HG02610 (cell line): ENCODE measurements around the gene ADARB1.

ENCODE experiments used
- ATAC-seq: cut with Tn5 transposase; IDR thresholded peaks from one replicate; pipeline ENCODE4 v1.9.1; 2021; ENCODE audit warnings: mild to moderate bottlenecking, moderate library complexity; ENCODE audit not compliant: unreplicated experiment

The ADARB1 gene

DNA sequence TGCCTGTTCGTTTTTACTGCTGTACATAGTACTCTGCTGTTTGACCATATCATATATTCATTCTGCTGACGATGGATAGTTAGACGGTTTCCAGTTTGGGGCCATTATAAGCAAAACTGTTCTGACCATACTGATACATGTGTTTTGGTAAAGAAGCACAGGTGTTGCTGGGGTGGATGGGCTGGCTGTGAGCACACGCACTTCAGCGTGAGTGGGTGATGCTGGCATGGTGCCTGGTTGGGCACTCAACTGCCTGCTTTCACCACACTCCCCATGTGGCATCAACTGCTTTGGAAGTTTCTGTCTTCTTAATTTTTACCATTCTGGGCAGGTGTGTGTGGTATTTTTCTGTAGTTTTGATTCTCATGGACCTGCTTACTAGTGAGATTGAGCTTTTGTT lies 37.3 kb downstream of the ADARB1 start:
- no peak for ATAC-seq

DNA sequence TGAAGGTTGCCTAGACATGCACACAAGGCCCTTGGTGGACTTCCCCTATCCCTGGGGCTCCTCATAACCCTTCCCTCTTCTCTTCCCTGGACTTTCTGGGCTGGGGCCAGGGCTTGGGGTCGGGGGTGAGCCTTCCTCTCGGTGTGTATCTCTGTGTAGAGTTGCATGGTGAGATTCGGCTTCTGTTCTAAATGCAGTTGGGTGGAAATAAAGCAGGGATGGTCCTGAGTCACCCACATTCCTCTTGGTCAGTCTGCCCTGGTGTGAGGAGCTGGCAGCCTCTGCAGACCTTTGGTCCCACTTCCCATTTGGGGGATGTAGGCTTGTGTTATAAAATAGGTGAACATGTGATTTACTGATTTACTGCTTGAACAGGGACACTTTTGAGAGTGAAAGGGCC lies 38.0 kb downstream of the ADARB1 start:
- no peak for ATAC-seq

DNA sequence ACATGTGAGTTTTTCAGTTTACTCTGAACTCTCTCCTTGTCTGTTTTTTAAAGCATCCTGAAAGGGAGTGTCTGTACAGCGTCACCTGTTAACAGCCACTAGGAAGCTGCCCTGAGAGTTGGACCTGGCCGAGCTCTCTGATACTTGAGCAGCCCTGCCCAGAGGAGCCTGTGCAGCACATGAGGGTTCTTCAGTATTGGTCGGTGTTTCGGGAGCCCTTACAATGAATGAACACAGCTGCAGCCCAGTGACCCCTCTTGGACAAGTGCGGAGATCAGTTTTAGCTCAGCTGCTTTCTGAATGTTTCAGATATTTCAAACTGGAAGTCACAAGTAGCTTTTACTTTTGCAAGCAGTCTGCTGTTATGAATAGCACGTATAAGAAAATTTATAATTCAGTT lies 39.2 kb downstream of the ADARB1 start:
- ATAC-seq, result no peak

DNA sequence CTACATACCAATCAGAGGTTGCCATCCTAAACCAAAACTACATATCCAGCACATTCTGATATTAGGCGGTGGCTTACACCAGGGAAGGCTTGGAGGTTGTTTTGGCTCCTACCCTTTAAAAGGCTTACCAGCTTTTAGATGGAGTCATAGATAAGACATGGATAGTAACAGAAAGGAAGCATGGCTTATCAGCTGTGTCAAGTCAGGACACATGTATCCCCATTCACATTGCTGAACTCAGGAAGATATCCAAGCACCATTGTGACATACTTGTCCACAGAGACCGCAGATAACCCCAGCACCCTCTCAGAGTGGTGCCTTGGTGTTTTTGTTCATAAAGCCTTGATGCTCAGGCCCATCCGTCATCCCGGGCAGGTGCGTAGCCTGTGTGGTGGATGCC lies 39.7 kb downstream of the ADARB1 start:
- no peak for ATAC-seq

DNA sequence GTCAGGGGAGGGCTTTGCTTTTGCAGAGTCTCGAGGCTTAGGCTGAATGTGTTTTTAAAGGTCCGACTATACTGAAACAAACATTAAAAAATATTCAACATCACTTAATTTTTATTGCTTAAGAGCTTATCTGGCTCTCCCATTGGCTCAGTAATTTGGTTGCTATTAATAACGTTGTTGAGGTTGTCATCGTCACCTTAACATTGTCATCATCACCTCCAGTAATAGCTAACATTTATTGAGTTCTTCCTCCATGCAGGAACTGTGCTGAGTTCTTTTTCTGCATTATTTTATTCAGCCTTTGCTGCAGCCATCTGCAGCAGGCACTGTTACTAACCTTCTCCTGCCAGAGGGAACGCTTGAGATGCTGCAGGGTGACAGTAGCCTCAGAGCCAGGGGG lies 40.1 kb downstream of the ADARB1 start:
- no peak for ATAC-seq

DNA sequence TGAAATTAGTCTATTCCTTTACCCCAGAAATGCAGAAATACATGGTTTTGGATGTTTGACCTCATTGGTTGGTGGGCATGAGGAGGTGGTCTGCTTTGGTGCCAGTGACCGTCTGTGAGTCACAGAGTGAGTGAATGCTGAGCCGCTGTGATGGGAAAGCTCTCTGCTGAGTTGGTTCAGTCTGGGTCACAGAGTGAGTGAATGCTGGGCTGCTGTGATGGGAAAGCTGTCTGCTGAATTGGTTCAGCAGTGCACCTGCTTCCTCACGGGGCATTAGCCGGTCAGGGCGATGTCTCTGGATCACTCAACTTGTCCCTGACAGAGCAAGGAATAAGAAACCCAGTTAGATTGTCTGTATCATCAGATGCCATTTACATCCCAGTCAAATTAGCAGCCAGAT lies 40.8 kb downstream of the ADARB1 start:
- no peak for ATAC-seq

DNA sequence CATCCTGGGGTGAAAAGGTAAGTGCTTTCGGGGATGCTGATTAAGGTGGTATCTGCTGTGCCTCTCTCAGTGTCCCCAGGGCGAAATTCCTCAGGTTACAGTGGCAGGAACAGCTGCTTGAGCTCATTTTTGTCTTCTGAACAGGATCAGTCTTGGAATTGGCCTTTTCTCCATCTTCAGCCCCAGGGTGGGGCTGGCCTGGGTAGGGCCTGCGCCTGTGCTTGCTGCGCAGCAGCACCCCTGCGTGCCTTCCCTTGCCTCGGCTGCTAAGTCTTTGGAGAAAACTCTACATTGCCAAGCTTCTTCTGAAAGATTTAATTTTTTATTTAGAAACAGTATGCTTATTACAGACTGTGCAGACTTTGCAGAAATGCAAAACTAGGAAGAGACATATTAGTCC lies 41.7 kb downstream of the ADARB1 start:
- ATAC-seq, result no peak

DNA sequence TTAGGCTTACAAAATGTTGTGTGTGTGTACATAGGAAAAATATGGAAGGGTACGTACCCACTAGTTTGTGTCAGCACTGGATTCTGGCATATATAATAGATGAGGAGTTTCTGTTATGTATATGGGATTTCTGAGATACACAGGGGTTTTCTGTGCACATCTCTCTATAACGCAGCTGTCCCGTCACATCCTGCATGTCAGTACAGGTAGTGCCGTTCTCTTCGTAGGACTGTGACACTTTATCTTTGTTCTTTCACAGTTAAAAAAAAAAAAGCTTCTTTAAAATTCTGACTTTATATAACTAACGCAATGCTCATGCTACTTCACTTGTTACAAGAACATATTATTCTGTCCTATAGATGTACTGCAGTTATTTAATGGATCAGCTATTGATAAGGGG lies 42.9 kb downstream of the ADARB1 start:
- no peak for ATAC-seq

DNA sequence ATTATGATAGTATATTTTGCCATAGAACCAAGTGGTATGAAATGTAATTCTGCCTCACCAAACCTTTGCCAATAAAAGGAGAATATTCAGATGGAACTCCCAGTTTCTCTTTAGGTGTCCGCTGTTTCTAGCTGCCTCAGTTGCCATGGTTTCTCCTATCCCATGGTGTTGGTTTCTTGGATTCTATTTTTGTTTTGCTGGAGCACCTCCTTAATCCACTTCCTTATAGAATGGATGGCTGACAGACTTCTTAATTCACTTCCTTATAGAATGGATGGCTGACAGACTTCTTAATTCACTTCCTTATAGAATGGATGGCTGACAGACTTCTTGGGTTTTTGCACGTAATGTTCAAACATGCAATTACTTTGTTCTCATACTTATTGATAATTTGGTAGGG lies 43.7 kb downstream of the ADARB1 start:
- no peak for ATAC-seq

DNA sequence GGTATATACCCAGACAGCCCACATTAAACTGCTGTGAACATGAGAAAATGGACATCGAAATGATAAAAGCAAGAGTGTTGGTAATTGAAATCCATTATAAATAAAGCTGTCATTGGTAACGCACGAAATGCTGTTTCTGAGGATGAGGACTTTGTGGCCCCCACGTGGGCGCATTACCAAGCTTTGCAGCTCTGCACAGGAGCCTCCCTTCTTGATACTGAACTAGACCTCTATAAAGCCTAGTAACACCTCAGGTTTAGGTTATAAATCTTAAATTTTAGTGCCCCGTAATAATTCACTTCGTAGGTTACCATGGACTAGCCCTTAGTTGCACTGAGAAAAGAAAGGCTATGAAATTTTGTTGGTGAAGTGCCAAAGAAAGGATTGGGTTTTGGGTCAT lies 45.4 kb downstream of the ADARB1 start:
- no peak for ATAC-seq

DNA sequence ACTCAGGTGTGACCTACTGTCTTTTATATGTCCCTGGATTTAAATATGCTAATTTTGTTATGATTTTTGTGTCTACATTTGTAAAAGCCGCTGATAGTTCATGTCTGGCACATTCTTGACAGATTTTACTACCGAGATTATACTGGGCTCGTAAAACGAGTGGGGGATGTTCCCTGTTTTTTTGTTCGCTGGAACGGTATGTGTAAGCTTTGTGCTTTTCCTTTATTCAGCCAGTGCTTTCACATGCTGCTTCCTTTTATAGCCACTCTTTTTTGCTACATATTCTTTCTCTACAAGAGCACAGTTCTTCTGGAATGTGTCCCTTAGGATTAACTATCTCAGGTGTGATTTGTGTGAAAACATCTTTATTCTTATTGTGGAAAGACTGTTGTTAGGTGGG lies 46.6 kb downstream of the ADARB1 start:
- ATAC-seq, result no peak

DNA sequence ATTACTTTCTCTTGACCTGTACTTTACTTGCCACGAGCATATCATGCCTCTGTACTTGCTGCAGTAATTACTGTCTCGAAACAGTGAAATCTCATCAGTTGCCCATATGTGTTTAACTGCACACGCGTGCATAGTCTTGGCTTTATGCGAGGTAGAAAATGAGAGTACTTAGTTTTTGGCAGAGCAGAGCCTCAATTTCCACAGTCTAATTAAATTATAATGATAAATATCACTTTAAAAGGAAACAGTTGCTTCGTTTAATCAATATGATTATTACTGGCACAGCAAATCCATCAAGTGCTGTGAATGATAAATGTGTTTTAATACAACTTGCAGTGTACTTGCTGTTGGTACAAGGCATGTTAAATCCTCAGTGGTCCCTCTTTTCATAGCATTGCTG lies 47.6 kb downstream of the ADARB1 start:
- ATAC-seq, result no peak

DNA sequence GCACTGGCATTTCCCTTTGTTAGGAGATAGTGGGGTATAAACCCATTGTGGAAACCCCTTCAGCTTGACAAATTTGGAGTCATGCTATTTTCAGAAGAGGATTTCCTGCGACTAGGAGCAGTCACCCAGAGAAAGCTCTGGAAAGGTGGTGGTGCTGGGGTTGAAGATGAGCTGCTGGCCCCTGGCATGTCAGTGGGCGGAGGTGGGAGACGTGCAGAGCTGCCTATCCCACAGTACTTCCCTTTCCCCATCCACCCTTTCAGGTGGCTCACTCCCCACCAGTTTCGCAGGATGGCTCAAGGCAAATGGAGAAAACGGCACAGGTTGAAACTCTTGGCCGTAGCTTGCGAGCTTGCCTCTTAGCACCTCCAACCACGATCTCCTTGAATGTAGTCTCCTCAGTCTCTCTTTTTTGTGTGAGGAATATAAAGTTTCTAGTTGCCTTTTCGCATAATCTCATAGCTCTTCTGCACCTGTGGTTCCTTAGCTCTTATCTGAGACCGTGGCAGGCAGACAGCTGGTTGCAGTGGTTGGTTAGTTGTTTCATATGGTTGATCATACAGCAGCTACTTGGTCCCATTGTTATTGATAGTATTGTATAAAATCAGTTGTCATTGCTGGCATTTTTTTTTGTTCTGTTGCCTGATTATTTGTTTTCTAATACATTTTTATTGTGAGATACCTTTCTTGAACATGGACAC lies 48.2 kb downstream of the ADARB1 start:
- ATAC-seq, result no peak

DNA sequence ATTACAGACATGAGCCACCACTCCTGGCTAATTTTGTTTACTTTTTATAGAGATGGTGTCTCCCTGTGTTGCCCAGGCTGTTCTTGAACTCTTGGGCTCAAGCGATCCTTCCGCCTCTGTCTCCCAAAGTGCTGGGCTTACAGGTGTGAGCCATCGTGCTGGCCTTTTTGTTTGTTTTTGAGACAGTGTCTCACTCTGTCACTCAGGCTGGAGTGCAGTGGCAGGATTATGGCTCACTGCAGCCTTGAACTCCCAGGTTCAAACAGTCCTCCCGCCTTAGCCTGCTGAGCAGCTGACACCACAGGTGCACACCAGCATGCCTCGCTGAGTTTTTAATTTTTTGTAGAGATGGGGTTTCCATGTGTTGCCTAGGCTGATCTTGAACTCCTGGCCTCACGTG lies 49.1 kb downstream of the ADARB1 start:
- ATAC-seq, result no peak

DNA sequence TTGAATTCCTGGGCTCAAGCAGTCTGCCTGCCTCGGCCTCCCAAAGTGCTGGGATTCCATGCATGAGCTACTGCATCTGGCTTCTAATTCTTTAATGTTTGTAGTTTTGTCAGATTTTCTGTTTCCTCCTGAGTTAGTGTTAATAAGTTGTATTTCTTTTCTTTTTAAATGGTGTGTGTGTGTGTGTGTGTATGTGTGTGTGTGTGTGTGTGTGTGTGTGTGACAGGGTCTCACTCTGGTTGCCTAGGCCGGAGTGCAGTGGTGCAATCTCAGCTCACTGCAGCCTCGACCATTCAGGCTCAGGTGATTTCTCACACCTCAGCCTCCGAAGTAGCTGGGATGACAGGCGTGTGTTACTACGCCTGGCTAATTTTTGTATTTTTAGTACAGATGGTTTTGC lies 50.2 kb downstream of the ADARB1 start:
- no peak for ATAC-seq

DNA sequence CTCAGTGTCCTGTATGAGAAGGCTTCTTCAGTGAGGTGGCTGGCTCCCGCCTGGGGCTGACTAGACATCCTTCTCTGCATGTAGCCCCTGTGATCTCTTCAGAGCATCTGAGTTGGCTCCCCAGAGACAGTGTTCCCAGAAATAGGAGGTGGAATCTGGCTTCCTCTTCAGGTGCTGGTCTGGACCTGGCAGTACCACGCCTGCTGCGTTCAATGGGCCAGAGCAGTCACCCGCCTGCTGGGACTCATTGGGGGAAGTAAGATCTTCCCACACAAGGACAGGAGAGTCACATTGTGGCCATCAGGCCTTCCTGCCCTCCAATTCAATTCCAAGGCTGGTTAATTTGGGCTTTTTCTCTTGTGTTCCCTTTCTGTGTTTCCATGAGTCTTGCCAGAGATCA lies 51.0 kb downstream of the ADARB1 start:
- no peak for ATAC-seq

DNA sequence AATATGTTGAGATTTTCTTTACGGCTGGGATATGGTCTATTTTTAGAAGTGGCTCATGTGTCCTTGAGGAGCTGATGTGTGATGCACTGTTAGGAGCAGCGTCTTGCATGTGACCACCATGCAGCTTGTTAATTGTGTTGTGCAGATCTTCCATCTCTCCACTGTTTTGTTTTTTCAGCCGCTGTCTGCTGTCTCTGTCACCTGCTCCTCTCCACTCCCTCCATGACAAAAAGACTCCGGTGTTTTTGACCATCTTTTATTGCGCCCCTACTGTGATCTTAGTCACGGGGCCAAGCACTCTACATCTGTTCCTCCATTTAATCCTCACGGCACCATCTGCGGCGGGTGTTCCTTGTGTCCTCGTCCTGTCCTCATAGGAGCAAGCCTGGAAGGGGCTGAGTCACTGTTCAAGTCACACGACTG lies 51.8 kb downstream of the ADARB1 start:
- no peak for ATAC-seq

DNA sequence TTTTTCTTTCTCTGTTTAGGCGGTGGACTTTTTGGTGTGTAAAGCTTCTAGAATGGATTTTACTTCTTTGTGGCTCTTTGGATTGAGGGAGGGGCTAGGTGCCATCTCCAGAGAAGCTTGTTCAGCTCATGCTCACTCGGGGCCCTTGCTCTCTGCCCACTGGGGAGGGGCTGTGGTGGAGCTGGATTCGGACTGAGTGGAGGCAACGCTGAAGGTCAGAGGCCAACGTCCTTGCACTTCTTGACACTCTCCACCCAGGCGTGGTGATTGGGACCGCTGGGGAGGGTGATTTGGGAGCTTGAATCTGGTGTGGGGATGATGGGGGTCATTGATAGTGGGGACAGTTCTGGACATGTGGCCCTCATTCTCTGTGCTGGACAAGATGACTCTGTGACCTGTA lies 52.6 kb downstream of the ADARB1 start:
- ATAC-seq, result no peak

DNA sequence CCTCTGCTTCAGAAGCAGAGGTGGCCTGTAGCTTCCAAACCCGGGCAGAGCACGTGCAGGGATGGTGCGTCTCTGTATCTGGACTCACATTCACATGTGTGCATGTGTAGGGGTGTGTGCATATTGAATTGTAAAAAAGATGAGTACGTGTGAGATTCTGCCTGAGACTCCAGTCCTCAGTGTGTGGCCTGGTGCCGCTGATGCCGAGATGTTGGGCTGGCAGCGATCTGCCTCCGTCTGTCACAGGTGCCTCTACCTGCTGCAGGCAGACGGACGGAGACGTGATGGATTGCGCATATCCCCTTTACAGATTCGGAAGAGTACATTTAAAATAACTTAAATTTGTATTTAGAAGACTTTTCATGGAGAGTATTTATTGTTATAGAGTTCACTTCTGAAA lies 53.6 kb downstream of the ADARB1 start:
- ATAC-seq, result no peak

DNA sequence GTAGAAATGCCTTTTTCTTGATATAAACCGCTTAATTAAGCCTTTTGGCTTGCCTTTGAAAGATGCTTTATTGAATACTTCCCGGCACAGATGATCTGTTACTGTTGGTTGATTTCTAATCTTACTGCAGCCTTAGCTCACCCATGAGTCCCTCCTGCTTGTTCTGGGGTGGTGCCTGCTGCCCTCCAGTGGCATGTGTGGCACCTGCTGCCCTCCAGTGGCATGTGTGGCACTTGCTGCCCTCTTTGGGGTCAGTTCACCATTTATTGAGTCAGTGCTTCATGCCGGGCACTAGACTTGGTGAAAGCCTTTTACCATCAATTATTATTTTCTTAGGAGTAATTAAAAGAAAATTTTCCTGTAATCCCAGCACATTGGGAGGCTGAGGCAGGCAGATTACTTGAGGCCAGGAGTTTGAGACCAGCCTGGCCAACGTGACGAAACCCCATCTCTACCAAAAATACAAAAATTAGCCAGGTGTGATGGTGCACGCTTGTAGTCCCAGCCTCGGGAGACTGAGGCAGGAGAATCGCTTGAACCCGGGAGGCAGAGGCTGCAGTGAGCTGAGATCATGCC lies 54.3 kb downstream of the ADARB1 start:
- no peak for ATAC-seq

DNA sequence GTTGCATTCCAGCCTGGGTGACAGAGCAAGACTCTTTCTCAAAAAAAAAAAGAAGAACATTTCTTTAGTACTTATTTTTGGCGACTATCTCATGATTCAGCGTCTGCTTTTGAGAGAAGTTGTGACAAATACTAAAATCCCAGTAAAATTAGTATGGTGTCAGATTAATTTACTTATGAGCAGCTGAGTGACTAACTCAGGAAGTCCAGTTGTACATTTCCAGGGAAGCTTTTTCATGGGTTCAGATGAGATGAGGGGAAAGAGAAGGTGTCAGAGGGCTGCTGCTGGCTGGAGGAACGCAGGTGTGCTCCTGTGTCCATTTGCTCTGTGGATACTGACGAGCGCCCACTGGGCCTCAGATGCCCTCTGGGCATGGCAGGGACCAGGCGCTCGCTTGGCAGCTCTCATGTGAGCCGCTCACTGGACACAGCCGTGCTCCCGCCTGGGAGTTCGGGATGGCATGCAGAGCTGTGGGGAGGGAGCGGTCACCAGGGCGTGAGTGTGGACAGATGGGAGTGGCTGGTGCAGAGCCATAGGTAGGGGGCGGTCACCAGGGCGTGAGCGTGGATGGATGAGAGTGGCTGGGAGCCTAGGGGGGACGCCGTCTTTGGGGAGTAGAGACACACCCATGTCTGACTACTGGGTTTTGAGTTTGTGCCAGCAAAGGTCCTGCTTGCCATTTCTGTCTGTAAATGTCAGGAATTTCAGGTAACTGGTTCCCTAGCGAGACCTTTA lies 55.0 kb downstream of the ADARB1 start:
- ATAC-seq, result no peak

DNA sequence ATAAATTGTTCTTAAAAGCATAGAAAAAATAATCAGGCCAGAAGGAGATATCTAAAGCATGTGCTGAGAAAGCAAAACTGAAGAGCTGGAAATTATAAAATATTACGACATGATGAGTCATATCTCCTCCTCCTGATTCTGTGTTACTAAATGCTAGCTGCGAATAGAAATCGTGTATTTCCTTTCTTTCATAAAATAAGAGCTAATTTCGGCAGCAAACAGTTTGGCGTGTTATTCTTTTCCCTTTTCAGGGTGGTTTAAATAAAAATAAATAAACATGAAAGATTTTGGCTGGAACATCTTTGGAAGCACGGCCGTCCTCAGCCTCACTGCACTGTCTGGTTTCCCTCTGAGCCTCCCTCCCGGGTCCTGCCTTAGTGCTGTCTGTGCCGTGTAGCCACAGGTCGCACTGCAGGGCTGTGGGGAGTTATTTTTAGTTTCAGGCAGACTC lies 56.0 kb downstream of the ADARB1 start:
- no peak for ATAC-seq
